Natural killer cell (primary cell): ENCODE measurements around the gene TOP2B. TPM values are rescaled to one million over a fixed set of nuclear protein-coding genes. Genes with fewer than 3 reads are reported as not detected.

ENCODE experiments used
- ATAC-seq, 3 donors: fragments of 150-1000 bp in 2 of 3; fragments of 200-7000 bp in 1 of 3; cut with Tn5 transposase; 1 replicate in 1 of 3; 2 replicates in 2 of 3; pipeline ENCODE4 v1.10.0; 2021; ENCODE audit warnings: mild to moderate bottlenecking in 2 of 3, moderate library complexity in 2 of 3
- DNase-seq, 2 donors: peaks; one replicate each; pipeline versions ENCODE4 v3.0.0 to v3.0.0-alpha.2; 2013 to 2021; ENCODE audit warnings: mixed read lengths in 1 of 2
- H3K27ac ChIP-seq: one replicate; pipeline ENCODE4 v1.5.1; 2013; ENCODE audit warnings: mild to moderate bottlenecking, low read length
- H3K27me3 ChIP-seq: one replicate; pipeline ENCODE4 v1.6.1; 2013; ENCODE audit warnings: low read length; ENCODE audit not compliant: control insufficient read depth, insufficient read depth
- H3K36me3 ChIP-seq: one replicate; pipeline ENCODE4 v1.6.1; 2013; ENCODE audit warnings: low read length; ENCODE audit not compliant: control insufficient read depth, insufficient read depth
- H3K4me1 ChIP-seq: one replicate; pipeline ENCODE4 v1.6.1; 2013; ENCODE audit warnings: low read length; ENCODE audit not compliant: control insufficient read depth, insufficient read depth
- H3K4me3 ChIP-seq: one replicate; pipeline ENCODE4 v1.5.1; 2013; ENCODE audit warnings: low read length
- H3K9me3 ChIP-seq: one replicate; pipeline ENCODE4 v1.6.1; 2013; ENCODE audit warnings: low read length; ENCODE audit not compliant: control insufficient read depth, insufficient read depth
- H3K27ac Mint-ChIP-seq, 2 donors: one replicate each; pipeline ENCODE4 v1.8.0; 2022; ENCODE audit warnings: mild to moderate bottlenecking in 2 of 2, mixed read lengths in 2 of 2, moderate library complexity in 1 of 2
- H3K27me3 Mint-ChIP-seq, 2 donors: one replicate each; pipeline ENCODE4 v1.8.0; 2022; ENCODE audit warnings: low read depth in 2 of 2, mixed read lengths in 2 of 2
- H3K36me3 Mint-ChIP-seq: one replicate; pipeline ENCODE4 v1.8.0; 2022; ENCODE audit warnings: mixed read lengths
- H3K4me1 Mint-ChIP-seq, 2 donors: one replicate each; pipeline ENCODE4 v1.8.0; 2022; ENCODE audit warnings: mixed read lengths in 2 of 2
- H3K4me3 Mint-ChIP-seq: one replicate; pipeline ENCODE4 v1.8.0; 2022; ENCODE audit warnings: mild to moderate bottlenecking, moderate library complexity, mixed read lengths
- H3K9me3 Mint-ChIP-seq, 2 donors: one replicate each; pipeline ENCODE4 v1.8.0; 2022; ENCODE audit warnings: mixed read lengths in 2 of 2
- WGBS: methylation state at CpG from one replicate; pipeline ENCODE4 v1.1.7; 2013; ENCODE audit warnings: missing lambda C conversion rate; ENCODE audit not compliant: insufficient coverage; 5-methylcytosine and 5-hydroxymethylcytosine counted together
- intact Hi-C: fragments of 100-400 bp; cut with micrococcal nuclease; formaldehyde crosslinking; loops from one replicate; pipeline ENCODE4 v1.14.2; 2022
- total RNA-seq, 4 donors: library from RNA; stranded (reverse); fragments of 120-200 nt in 1 of 4; gene quantifications; one replicate each; pipeline versions ENCODE4 v1.2.3 to v1.2.4, GENCODE V29; 2013 to 2022
- TF ChIP-seq, protein P1 (sequence below): fragments of 200-600 bp; IDR thresholded peaks from one replicate; pipeline ENCODE4 v1.8.0; 2022; ENCODE audit warnings: antibody characterized with exemption

TOP2B gene
- total RNA-seq, 3 donors from 2014 or later (not counting 1 experiment from before 2014, with no cell fraction given), result 126 to 180 (median 152) TPM

DNA sequence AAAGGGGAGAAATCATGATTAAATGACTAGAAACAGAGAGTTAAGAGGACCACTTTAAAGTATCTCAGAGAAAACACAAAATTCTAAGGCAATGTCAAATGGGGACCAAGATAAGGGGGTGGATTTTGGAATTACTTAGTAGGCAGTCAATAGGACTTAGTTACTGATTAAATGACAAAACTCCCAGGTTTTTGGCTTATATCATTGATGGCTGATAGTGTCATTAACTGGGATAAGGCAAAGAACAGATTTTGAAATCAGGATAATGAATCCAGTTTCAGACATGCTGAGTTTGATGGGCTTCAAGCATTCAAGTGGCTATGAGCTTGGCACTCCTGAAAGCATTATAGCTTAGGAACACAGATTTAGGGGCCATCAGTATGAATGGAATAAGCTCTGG, 53.9 kb downstream of the TOP2B start:
- H3K4me1 Mint-ChIP-seq, result peaks cover 7 to 13% of the 10 kb centered on the region in 2 donors
- TF ChIP-seq, protein P1, sequence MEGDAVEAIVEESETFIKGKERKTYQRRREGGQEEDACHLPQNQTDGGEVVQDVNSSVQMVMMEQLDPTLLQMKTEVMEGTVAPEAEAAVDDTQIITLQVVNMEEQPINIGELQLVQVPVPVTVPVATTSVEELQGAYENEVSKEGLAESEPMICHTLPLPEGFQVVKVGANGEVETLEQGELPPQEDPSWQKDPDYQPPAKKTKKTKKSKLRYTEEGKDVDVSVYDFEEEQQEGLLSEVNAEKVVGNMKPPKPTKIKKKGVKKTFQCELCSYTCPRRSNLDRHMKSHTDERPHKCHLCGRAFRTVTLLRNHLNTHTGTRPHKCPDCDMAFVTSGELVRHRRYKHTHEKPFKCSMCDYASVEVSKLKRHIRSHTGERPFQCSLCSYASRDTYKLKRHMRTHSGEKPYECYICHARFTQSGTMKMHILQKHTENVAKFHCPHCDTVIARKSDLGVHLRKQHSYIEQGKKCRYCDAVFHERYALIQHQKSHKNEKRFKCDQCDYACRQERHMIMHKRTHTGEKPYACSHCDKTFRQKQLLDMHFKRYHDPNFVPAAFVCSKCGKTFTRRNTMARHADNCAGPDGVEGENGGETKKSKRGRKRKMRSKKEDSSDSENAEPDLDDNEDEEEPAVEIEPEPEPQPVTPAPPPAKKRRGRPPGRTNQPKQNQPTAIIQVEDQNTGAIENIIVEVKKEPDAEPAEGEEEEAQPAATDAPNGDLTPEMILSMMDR, result no peak
- Histone ChIP-seq H3K27me3 (no peaks in the 10 kb centered on the region), H3K36me3 (peaks cover 89% of the 10 kb centered on the region), H3K9me3 (no peaks in the 10 kb centered on the region), H3K4me1 (no peaks in the 10 kb centered on the region), H3K4me3 (no peak overlapping the region), H3K27ac (no peak overlapping the region)
- H3K27ac Mint-ChIP-seq, result peak overlapping the region; percentile 65 to 70
- no peak overlapping the region for H3K4me3 Mint-ChIP-seq
- DNase-seq, result no peak
- ATAC-seq, result no peak
- intact Hi-C loops, result no loop called here
- H3K9me3 Mint-ChIP-seq, result no peaks in the 10 kb centered on the region
- peaks cover 24% of the 10 kb centered on the region for H3K36me3 Mint-ChIP-seq
- H3K27me3 Mint-ChIP-seq, result no peaks in the 10 kb centered on the region

DNA sequence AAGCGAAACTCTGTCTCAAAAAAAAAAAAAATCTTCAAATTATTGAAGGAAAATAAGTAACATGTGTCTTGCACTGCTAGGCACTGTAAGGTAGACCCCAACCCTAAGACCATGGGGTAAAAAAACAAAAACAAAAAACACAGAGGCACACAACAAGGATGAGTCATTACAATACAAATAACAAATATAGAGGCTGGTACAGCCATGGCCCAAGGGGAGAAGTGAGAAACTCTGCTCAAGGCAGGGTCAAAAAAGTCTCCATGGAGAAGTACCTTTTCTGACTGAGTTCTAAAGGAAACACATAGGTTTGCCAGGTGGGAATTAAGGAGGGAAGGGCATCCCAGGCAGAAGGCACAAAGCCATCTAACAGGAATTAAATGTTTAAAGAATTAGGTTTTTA, 54.5 kb downstream of the TOP2B start:
- no peak for DNase-seq
- Histone ChIP-seq H3K27me3 (no peaks in the 10 kb centered on the region), H3K4me1 (no peaks in the 10 kb centered on the region), H3K36me3 (peaks cover 91% of the 10 kb centered on the region), H3K27ac (no peak overlapping the region), H3K9me3 (no peaks in the 10 kb centered on the region), H3K4me3 (no peak overlapping the region)
- Mint-ChIP-seq H3K4me3 (no peak overlapping the region), H3K27ac (peak overlapping the region; percentile 65 to 70), H3K36me3 (peaks cover 24% of the 10 kb centered on the region), H3K27me3 (no peaks in the 10 kb centered on the region), H3K4me1 (peaks cover 9 to 13% of the 10 kb centered on the region in 2 donors), H3K9me3 (no peaks in the 10 kb centered on the region)
- intact Hi-C loops, result no loop called here
- TF ChIP-seq, protein P1, result no peak
- 100% methylated on average over 1 of the region's 1 CpG for WGBS
- ATAC-seq, result no peak

DNA sequence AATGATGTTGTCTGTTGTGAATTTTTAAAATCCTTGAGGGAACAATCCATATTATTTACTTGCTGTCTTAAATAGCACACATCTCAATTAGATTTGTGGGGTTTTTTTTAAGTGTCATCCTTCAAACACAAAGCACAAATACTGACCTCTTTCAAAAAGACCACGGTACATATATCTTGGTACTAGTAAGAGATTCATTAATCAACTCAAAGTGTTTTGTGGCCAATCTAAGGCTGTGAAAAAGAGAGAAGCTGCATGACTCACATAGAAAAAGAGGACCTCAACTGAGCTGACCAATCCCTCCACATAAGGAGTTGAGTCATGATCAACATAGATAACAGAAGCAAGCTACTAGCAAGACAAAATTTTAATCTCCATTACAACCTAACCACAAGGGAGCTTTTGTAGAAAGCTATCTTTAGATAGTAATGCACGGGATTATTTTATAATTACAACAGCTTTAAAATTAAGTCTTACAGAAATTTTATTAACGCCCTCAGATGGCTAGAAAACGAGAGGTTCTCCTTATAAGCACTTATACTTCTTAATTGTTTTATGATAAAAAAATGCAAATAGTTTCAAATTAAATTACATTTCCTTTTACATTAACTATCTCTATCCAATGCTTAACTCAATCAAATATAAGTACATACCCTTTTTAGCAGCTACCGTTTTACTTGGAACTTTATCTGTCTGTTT, 60.5 kb downstream of the TOP2B start:
- H3K27ac ChIP-seq, result no peak overlapping the region
- Mint-ChIP-seq H3K27ac (peak overlapping the region; percentile 37 to 53), H3K4me3 (no peak overlapping the region), H3K9me3 (no peaks in the 10 kb centered on the region), H3K36me3 (peaks cover 30% of the 10 kb centered on the region), H3K4me1 (peaks cover 3 to 17% of the 10 kb centered on the region in 2 donors), H3K27me3 (no peaks in the 10 kb centered on the region)
- intact Hi-C loops, result no loop called here
- H3K27me3 ChIP-seq, result no peaks in the 10 kb centered on the region
- no peak for DNase-seq
- TF ChIP-seq, protein P1, result no peak
- no peaks in the 10 kb centered on the region for H3K9me3 ChIP-seq
- H3K4me1 ChIP-seq, result no peaks in the 10 kb centered on the region
- 100% methylated on average over 1 of the region's 5 CpGs for WGBS
- ATAC-seq, result peak; percentile 58 to 88 (median 64)
- no peak overlapping the region for H3K4me3 ChIP-seq
- H3K36me3 ChIP-seq, result peaks cover 83% of the 10 kb centered on the region

DNA sequence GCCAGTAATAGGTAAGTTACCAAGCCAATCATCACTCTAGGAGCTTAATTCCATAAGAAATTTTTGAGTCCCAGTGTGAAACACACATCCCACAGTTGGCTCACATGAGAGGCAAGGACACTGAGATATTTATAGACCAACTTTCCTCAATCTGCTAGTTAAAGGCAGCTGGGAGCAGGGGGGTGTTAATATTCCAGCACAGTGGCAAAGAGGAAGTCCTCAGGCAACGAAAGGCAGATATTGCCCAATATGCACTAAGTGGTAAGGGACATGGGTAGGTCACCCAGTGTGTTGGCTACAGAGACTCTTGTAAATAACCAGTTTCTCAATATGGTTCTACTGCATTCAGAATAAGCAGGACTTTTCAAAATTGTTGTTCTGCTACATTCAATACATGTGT, 61.0 kb downstream of the TOP2B start:
- intact Hi-C loops, result no loop called here
- no peaks in the 10 kb centered on the region for H3K9me3 ChIP-seq
- Mint-ChIP-seq H3K36me3 (peaks cover 34% of the 10 kb centered on the region), H3K27ac (peak overlapping the region; percentile 37 to 53), H3K27me3 (no peaks in the 10 kb centered on the region), H3K4me1 (peaks cover 3 to 17% of the 10 kb centered on the region in 2 donors), H3K4me3 (no peak overlapping the region), H3K9me3 (no peaks in the 10 kb centered on the region)
- DNase-seq, result no peak
- ATAC-seq, result peak in 2 of 3 donors; percentile 32 to 74
- H3K4me1 ChIP-seq, result no peaks in the 10 kb centered on the region
- H3K4me3 ChIP-seq, result no peak overlapping the region
- TF ChIP-seq, protein P1, result no peak
- H3K27ac ChIP-seq, result no peak overlapping the region
- 81% methylated on average over 1 of the region's 1 CpG for WGBS
- no peaks in the 10 kb centered on the region for H3K27me3 ChIP-seq
- H3K36me3 ChIP-seq, result peaks cover 83% of the 10 kb centered on the region
